Stomach (tissue), 4 donors: Measurements from ENCODE around the gene ARL15.

Source experiments
- CTCF ChIP-seq, 7 experiments: fragments of 450-650 bp in 4 of 7; fragments of 200-600 bp in 3 of 7; sonication (generic) in 3 of 7; IDR thresholded peaks; one replicate each; pipeline ENCODE4 v1.5.1; 2016 to 2019; ENCODE audit warnings: antibody characterized with exemption in 7 of 7, control low read depth in 2 of 7, mild to moderate bottlenecking in 1 of 7
- EP300 ChIP-seq: sonication (generic); formaldehyde crosslinking; IDR thresholded peaks from one replicate; pipeline ENCODE4 v1.6.1; 2017; ENCODE audit warnings: antibody characterized with exemption
- POLR2A ChIP-seq, 4 donors: fragments of 450-650 bp; IDR thresholded peaks; one replicate each; pipeline ENCODE4 v1.6.1; 2016; ENCODE audit warnings: antibody characterized with exemption in 4 of 4, control low read depth in 2 of 4, mild to moderate bottlenecking in 1 of 4, moderate library complexity in 1 of 4
- POLR2AphosphoS5 ChIP-seq, 3 donors: sonication (generic); formaldehyde crosslinking; IDR thresholded peaks; one replicate each; pipeline ENCODE4 v1.6.1; 2016; ENCODE audit warnings: antibody characterized with exemption in 3 of 3

DNA sequence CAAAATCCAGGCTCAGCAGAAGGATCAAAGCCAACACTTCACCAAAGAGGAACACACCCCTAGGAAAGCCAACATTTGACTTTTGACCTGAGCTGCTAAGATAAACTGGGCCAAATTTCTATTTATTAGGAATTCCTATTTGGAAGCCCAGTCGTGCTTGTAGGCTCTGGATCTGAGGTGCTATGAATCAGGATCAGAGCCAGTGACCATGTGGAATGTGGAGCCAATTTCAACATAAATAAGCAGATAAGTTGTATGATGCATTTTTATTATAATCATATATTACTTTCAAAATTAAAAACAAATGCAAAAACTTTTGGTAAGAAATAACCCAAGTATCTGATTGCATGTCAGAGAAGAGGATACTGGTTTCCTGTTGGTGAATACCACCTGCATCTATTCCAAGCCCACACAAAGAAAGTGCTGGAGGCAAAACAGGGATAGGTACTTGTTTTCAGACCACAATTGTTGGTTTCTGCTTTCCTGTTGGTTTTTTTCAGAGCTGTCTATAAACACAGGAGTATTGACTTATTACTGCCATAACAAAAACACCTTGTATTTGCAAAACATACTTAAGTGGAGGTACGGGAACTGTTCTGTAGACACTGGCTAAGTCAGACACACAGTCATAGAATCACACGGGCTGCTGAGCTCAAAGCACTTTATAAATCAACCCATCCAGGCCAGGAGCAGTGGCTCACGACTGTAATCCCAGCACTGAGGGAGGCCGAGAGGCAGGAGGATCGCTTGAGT lies 52.8 kb downstream of the ARL15 start:
- TF ChIP-seq POLR2A (IDR thresholded peaks at IDR 0.05), result no peak
- no peak for TF ChIP-seq CTCF (IDR thresholded peaks at IDR 0.05)
- TF ChIP-seq POLR2AphosphoS5 (IDR thresholded peaks at IDR 0.05), result no peak
- no peak for TF ChIP-seq EP300
